ENCODE data around the gene NUTM2D. TPM values are rescaled to one million over a fixed set of nuclear protein-coding genes. Genes with fewer than 3 reads are reported as not detected.
A peak's percentile ranks its signal among the peaks of the same experiment; 100 is the strongest.
"Not testable (repeated sequence)": the region's sequence is repeated elsewhere in the genome, so short reads cannot be mapped to it uniquely, and the experiment has no call there.

The NUTM2D gene
- total RNA-seq, 1 donor from 2014 or later = 4.0 TPM

GRCh38 chr10:87358159-87358558, 615 bp downstream of the NUTM2D start:
- ATAC-seq (ENCODE audit: poor library complexity); DNase-seq; intact Hi-C loops (cut with DNase I): not testable (repeated sequence)

- DNase-seq; intact Hi-C loops (cut with DNase I): not testable (repeated sequence)
- peak; percentile 76 for ATAC-seq (ENCODE audit: poor library complexity)
Observed at GRCh38 chr10:87369514-87370112, 12.1 kb downstream of the NUTM2D start.

GRCh38 chr10:87374091-87374490, 16.5 kb downstream of the NUTM2D start:
- ATAC-seq (ENCODE audit: poor library complexity); intact Hi-C loops (cut with DNase I); DNase-seq: not testable (repeated sequence)

GRCh38 chr10:87379115-87379514, 21.6 kb downstream of the NUTM2D start:
- ATAC-seq (ENCODE audit: poor library complexity); DNase-seq; intact Hi-C loops (cut with DNase I): not testable (repeated sequence)

GRCh38 chr10:87383149-87383857, 25.8 kb downstream of the NUTM2D start:
- intact Hi-C loops (cut with DNase I); DNase-seq; ATAC-seq (ENCODE audit: poor library complexity): not testable (repeated sequence)

GRCh38 chr10:87384283-87384682, 26.7 kb downstream of the NUTM2D start:
- DNase-seq; intact Hi-C loops (cut with DNase I); ATAC-seq (ENCODE audit: poor library complexity): not testable (repeated sequence)

- DNase-seq; intact Hi-C loops (cut with DNase I): not testable (repeated sequence)
- peak; percentile 88 for ATAC-seq (ENCODE audit: poor library complexity)
Observed at GRCh38 chr10:87385762-87386360, 28.3 kb downstream of the NUTM2D start.

- intact Hi-C loops (cut with DNase I) = not testable (repeated sequence)
Observed at GRCh38 chr10:87391360-87391759, 33.8 kb downstream of the NUTM2D start.

GRCh38 chr10:87396206-87396605, 38.7 kb downstream of the NUTM2D start:
- intact Hi-C loops (cut with DNase I); ATAC-seq (ENCODE audit: poor library complexity); DNase-seq: not testable (repeated sequence)

More at GRCh38 chr10:87391360-87391759, 33.8 kb downstream of the NUTM2D start:
- ATAC-seq (ENCODE audit: poor library complexity); DNase-seq: not testable (repeated sequence)

- intact Hi-C loops (cut with DNase I); ATAC-seq (ENCODE audit: poor library complexity); DNase-seq: not testable (repeated sequence)
Observed at GRCh38 chr10:87398436-87398835, 40.9 kb downstream of the NUTM2D start.

- DNase-seq; intact Hi-C loops (cut with DNase I); ATAC-seq (ENCODE audit: poor library complexity): not testable (repeated sequence)
Observed at GRCh38 chr10:87407516-87408467, 50.2 kb downstream of the NUTM2D start.

- DNase-seq; intact Hi-C loops (cut with DNase I); ATAC-seq (ENCODE audit: poor library complexity): not testable (repeated sequence)
Observed at GRCh38 chr10:87413921-87414320, 56.4 kb downstream of the NUTM2D start.

Other genes starting within 250 kb of the NUTM2D start
- gene NUTM2A, start 132.3 kb upstream of the NUTM2D start, total RNA-seq = 1.9 TPM
- gene MINPP1, start 147.1 kb downstream of the NUTM2D start, total RNA-seq = 5.5 TPM

All from Right ventricle myocardium superior (tissue), 1 donor.